ENCODE results near the gene PCNX3. TPM values are rescaled to one million over a fixed set of nuclear protein-coding genes. Genes with fewer than 3 reads are reported as not detected.

The PCNX3 gene
- total and polyA plus RNA-seq, 2 of the 13 experiments (the other 11 are each of a cell fraction or from before 2014, with no cell fraction given): 16.2 to 23.0 TPM

GRCh38 chr11:65655570-65656332 lies 40.2 kb downstream of the PCNX3 start:
- BruUV-seq (replicated peaks): no TSS peak
- POLR2A ChIA-PET: interaction anchor here (0.6 to 4.3 kb wide), 5 partner anchors 18 to 180 kb away, joined by 3 to 78 read pairs (median 3); partner anchors contain the start of genes KAT5 and SIPA1
- ATAC-seq: no peak
- H3K27me3 ChIP-seq (ENCODE audit: control insufficient read depth in 1 of 2, insufficient read depth in 2 of 2, low read length in 2 of 2): no peaks in the 10 kb centered on the region
- WGBS (ENCODE audit: low lambda C conversion rate): 98% methylated on average over 16 of the region's 16 CpGs
- H3K9ac ChIP-seq (ENCODE audit: insufficient read depth, low read depth, low read length): no peak overlapping the region
- H3K9me3 ChIP-seq (ENCODE audit: low read length): no peaks in the 10 kb centered on the region
- peaks cover 35% of the 10 kb centered on the region for H3K4me1 ChIP-seq (ENCODE audit: insufficient read depth, low read length)
- CTCF ChIA-PET (ENCODE audit: low intra/inter-chr PET ratio, low total read pairs): no interaction called here
- TF ChIP-seq ZNF800 (CRISPR knock-in tag; IDR thresholded peaks at IDR 0.05) (no peak), SNAPC5 (CRISPR knock-in tag; IDR thresholded peaks at IDR 0.05; ENCODE audit: borderline replicate concordance) (no peak), ZNF124 (CRISPR knock-in tag; IDR thresholded peaks at IDR 0.05) (no peak), POLR2G (IDR thresholded peaks at IDR 0.05; ENCODE audit: low read depth, low read length) (peak; percentile 48; the same call in 1 of the 2 replicates), ZNF24 (IDR thresholded peaks at IDR 0.05) (no peak), PLSCR1 (CRISPR knock-in tag; IDR thresholded peaks at IDR 0.05; ENCODE audit: borderline replicate concordance) (no peak), ZNF777 (CRISPR knock-in tag; IDR thresholded peaks at IDR 0.05) (no peak), SPEN (CRISPR knock-in tag; IDR thresholded peaks at IDR 0.05; ENCODE audit: low read depth) (no peak), MAX (IDR thresholded peaks at IDR 0.05) (no peak), PCBP2 (optimal IDR thresholded peaks at IDR 0.05; ENCODE audit: low read depth, low read length, poor library complexity, severe bottlenecking) (no peak), ZNF329 (CRISPR knock-in tag; IDR thresholded peaks at IDR 0.05; ENCODE audit: low read depth) (no peak), RBFOX2 (IDR thresholded peaks at IDR 0.05; ENCODE audit: low read depth, low read length) (0 out of 2 replicates have a peak, but pooled peaks have one; percentile 27)
- H3K79me2 ChIP-seq (ENCODE audit: insufficient read depth, low read length): no peaks in the 10 kb centered on the region
- in situ Hi-C loops (cut with HindIII; ENCODE audit: extremely low pct_ligation_motif_present, low pct_unique_long_range_greater_than_20kb): no loop called here
- no peak overlapping the region for H3K4me3 ChIP-seq (replicated peaks in 1 of 3; ENCODE audit: insufficient read depth in 1 of 3, low read depth in 2 of 3, low read length in 3 of 3)
- H3K27ac ChIP-seq (ENCODE audit: extremely low read length, insufficient read depth, low read length): no peak overlapping the region
- DNase-seq (ENCODE audit: low spot score): no peak
- no peak overlapping the region for H3K4me2 ChIP-seq (ENCODE audit: low read depth, low read length)
- no peak overlapping the region for H2AFZ ChIP-seq (ENCODE audit: low read length)
- intact Hi-C loops (cut with micrococcal nuclease; ENCODE audit: unreplicated experiment): no loop called here
- H3K36me3 ChIP-seq (replicated peaks in 1 of 2; ENCODE audit: control insufficient read depth in 1 of 2, insufficient read depth in 2 of 2, low read length in 2 of 2): peaks cover 32 to 57% of the 10 kb centered on the region in 2 experiments
- no peak for FAIRE-seq
- no peaks in the 10 kb centered on the region for H4K20me1 ChIP-seq (ENCODE audit: insufficient read depth, low read length)
